ENCODE data around the gene AQP12B.

AQP12B gene

GRCh38 chr2:240644171-240644651 lies 38.5 kb downstream of the AQP12B start:
- TF ChIP-seq ZFX (IDR thresholded peaks at IDR 0.05) (no peak), CTCF (conservative IDR thresholded peaks at IDR 0.05) (no peak)
- no peak overlapping the region for H3K27ac ChIP-seq

- no peak for TF ChIP-seq CTCF (conservative IDR thresholded peaks at IDR 0.05)
- no peak for TF ChIP-seq ZFX (IDR thresholded peaks at IDR 0.05)
Measured at GRCh38 chr2:240643811-240644150, 38.9 kb downstream of the AQP12B start.

GRCh38 chr2:240643093-240643810 lies 39.4 kb downstream of the AQP12B start:
- TF ChIP-seq ZFX (IDR thresholded peaks at IDR 0.05) (no peak), CTCF (conservative IDR thresholded peaks at IDR 0.05) (no peak)
- H3K27ac ChIP-seq: no peak overlapping the region

More at GRCh38 chr2:240643811-240644150, 38.9 kb downstream of the AQP12B start:
- no peak overlapping the region for H3K27ac ChIP-seq

- no peak overlapping the region for H3K27ac ChIP-seq
- TF ChIP-seq CTCF (conservative IDR thresholded peaks at IDR 0.05) (no peak), ZFX (IDR thresholded peaks at IDR 0.05) (no peak)
Measured at GRCh38 chr2:240642806-240643092, 39.9 kb downstream of the AQP12B start.

GRCh38 chr2:240642061-240642805 lies 40.5 kb downstream of the AQP12B start:
- H3K27ac ChIP-seq: no peak overlapping the region
- TF ChIP-seq CTCF (conservative IDR thresholded peaks at IDR 0.05) (no peak), ZFX (IDR thresholded peaks at IDR 0.05) (no peak)

- H3K27ac ChIP-seq: no peak overlapping the region
- no peak; the same call in 1 of the 2 replicates for TF ChIP-seq CTCF (conservative IDR thresholded peaks at IDR 0.05)
- no peak for TF ChIP-seq ZFX (IDR thresholded peaks at IDR 0.05)
Measured at GRCh38 chr2:240640939-240641338, 41.7 kb downstream of the AQP12B start.

- TF ChIP-seq ZFX (IDR thresholded peaks at IDR 0.05): no peak
- no peak for TF ChIP-seq CTCF (conservative IDR thresholded peaks at IDR 0.05)
- H3K27ac ChIP-seq: no peak overlapping the region
Measured at GRCh38 chr2:240639566-240639965, 43.1 kb downstream of the AQP12B start.
